ENCODE data around the gene PTPN4.
"Not testable (repeated sequence)": the region's sequence is repeated elsewhere in the genome, so short reads cannot be mapped to it uniquely, and the experiment has no call there.

Gene PTPN4

GRCh38 chr2:119804409-119804808, 44.7 kb downstream of the PTPN4 start:
- not testable (repeated sequence) for DNase-seq (ENCODE audit: low spot score)

- DNase-seq (ENCODE audit: low spot score): peak; percentile 47
Measured at GRCh38 chr2:119808516-119809147, 48.9 kb downstream of the PTPN4 start.

GRCh38 chr2:119809339-119810048, 49.8 kb downstream of the PTPN4 start:
- peak; percentile 87 for DNase-seq (ENCODE audit: low spot score)

- no peak for DNase-seq (ENCODE audit: low spot score)
Measured at GRCh38 chr2:119810049-119810630, 50.4 kb downstream of the PTPN4 start.

GRCh38 chr2:119814216-119814615, 54.5 kb downstream of the PTPN4 start:
- DNase-seq (ENCODE audit: low spot score): no peak

GRCh38 chr2:119818792-119819191, 59.1 kb downstream of the PTPN4 start:
- no peak for DNase-seq (ENCODE audit: low spot score)

- no peak for DNase-seq (ENCODE audit: low spot score)
Measured at GRCh38 chr2:119819846-119820245, 60.1 kb downstream of the PTPN4 start.

GRCh38 chr2:119820275-119820674, 60.6 kb downstream of the PTPN4 start:
- peak; percentile 99 for DNase-seq (ENCODE audit: low spot score)

GRCh38 chr2:119821266-119821665, 61.5 kb downstream of the PTPN4 start:
- DNase-seq (ENCODE audit: low spot score): peak; percentile 47

GRCh38 chr2:119823734-119824334, 64.1 kb downstream of the PTPN4 start:
- DNase-seq (ENCODE audit: low spot score): peak; percentile 62

- DNase-seq (ENCODE audit: low spot score): peak; percentile 44
Measured at GRCh38 chr2:119826370-119826961, 66.7 kb downstream of the PTPN4 start.

GRCh38 chr2:119827866-119828507, 68.3 kb downstream of the PTPN4 start:
- no peak for DNase-seq (ENCODE audit: low spot score)

GRCh38 chr2:119836455-119837142, 76.9 kb downstream of the PTPN4 start:
- DNase-seq (ENCODE audit: low spot score): no peak

- DNase-seq (ENCODE audit: low spot score): no peak
Measured at GRCh38 chr2:119837350-119837749, 77.6 kb downstream of the PTPN4 start.

- DNase-seq (ENCODE audit: low spot score): no peak
Measured at GRCh38 chr2:119837759-119838158, 78.0 kb downstream of the PTPN4 start.

GRCh38 chr2:119838179-119838578, 78.5 kb downstream of the PTPN4 start:
- DNase-seq (ENCODE audit: low spot score): no peak

- no peak for DNase-seq (ENCODE audit: low spot score)
Measured at GRCh38 chr2:119841550-119841949, 81.8 kb downstream of the PTPN4 start.

GRCh38 chr2:119846021-119846420, 86.3 kb downstream of the PTPN4 start:
- no peak for DNase-seq (ENCODE audit: low spot score)

GRCh38 chr2:119849838-119850565, 90.3 kb downstream of the PTPN4 start:
- no peak for DNase-seq (ENCODE audit: low spot score)

GRCh38 chr2:119852214-119852613, 92.5 kb downstream of the PTPN4 start:
- DNase-seq (ENCODE audit: low spot score): no peak

Measured in kidney capillary endothelial cell (primary cell).